H1 (cell line): ENCODE data around the gene GMNN. TPM values are rescaled to one million over a fixed set of nuclear protein-coding genes. Genes with fewer than 3 reads are reported as not detected.

Experiments
- CTCF ChIA-PET: fragments of 300-600 bp; sonication (Branson Sonifier 250); formaldehyde crosslinking; loops from one replicate; lab custom pipeline; 2021; ENCODE audit not compliant: partially characterized antibody; lab: Charles Lee
- POLR2A ChIA-PET: fragments of 300-600 bp; sonication (Branson Sonifier 250); formaldehyde crosslinking; loops from one replicate; lab custom pipeline; 2021; ENCODE audit warnings: inconsistent platforms; ENCODE audit not compliant: partially characterized antibody; lab: Charles Lee
- DNase-seq, 2 experiments: peaks; one replicate each; pipeline versions ENCODE4 v3.0.0 to v3.0.0-alpha.2; 2010 to 2022; ENCODE audit warnings: low spot score in 2 of 2, low read depth in 1 of 2, mixed read lengths in 1 of 2
- FAIRE-seq: peaks from 2 replicates; lab custom pipeline; 2011; peaks lifted over from hg19 to GRCh38; lab: Jason Lieb, UNC
- H2AFZ ChIP-seq: 2 replicates; pipeline ENCODE4 v1.8.1; 2012; ENCODE audit warnings: low read length, inconsistent platforms
- H2AK5ac ChIP-seq: 2 replicates; pipeline ENCODE4 v1.6.1; 2013; ENCODE audit warnings: low read depth, low read length
- H2BK120ac ChIP-seq: replicated peaks from 2 replicates; pipeline ENCODE3; 2013; ENCODE audit warnings: low read depth, low read length, inconsistent platforms
- H2BK12ac ChIP-seq: 2 replicates; pipeline ENCODE4 v1.6.1; 2013; ENCODE audit warnings: low read depth, low read length
- H2BK15ac ChIP-seq: 2 replicates; pipeline ENCODE4 v1.6.1; 2013; ENCODE audit warnings: low read length
- H2BK20ac ChIP-seq: 2 replicates; pipeline ENCODE4 v1.6.1; 2013; ENCODE audit warnings: low read length
- H2BK5ac ChIP-seq: 2 replicates; pipeline ENCODE4 v1.6.1; 2013; ENCODE audit warnings: low read depth, low read length
- H3K14ac ChIP-seq: 2 replicates; pipeline ENCODE4 v1.6.1; 2013; ENCODE audit warnings: inconsistent platforms; ENCODE audit not compliant: insufficient read length
- H3K18ac ChIP-seq: 2 replicates; pipeline ENCODE4 v1.6.1; 2013; ENCODE audit warnings: low read length; ENCODE audit errors: extremely low read depth
- H3K23ac ChIP-seq: 2 replicates; pipeline ENCODE4 v1.6.1; 2013; ENCODE audit warnings: inconsistent platforms; ENCODE audit not compliant: insufficient read length
- H3K23me2 ChIP-seq: 2 replicates; pipeline ENCODE4 v1.6.1; 2013; ENCODE audit warnings: low read depth, low read length
- H3K27ac ChIP-seq: 2 replicates; pipeline ENCODE4 v1.6.1; 2011; ENCODE audit warnings: low read depth, low read length, inconsistent platforms
- H3K27me3 ChIP-seq, 4 experiments: replicated peaks in 1 of 4; 1 replicate in 1 of 4; 2 replicates in 3 of 4; pipeline versions ENCODE4 v1.6.1 to v1.8.1; 2011 to 2013; ENCODE audit warnings: low read length in 3 of 4, mild to moderate bottlenecking in 3 of 4, inconsistent platforms in 2 of 4, mixed read lengths in 2 of 4, moderate library complexity in 1 of 4; ENCODE audit not compliant: control insufficient read depth in 3 of 4, insufficient read depth in 3 of 4; ENCODE audit errors: extremely low read depth in 1 of 4
- H3K36me3 ChIP-seq, 4 experiments: 2 replicates each; pipeline versions ENCODE4 v1.6.1 to v1.8.1; 2011 to 2013; ENCODE audit warnings: mild to moderate bottlenecking in 4 of 4, low read length in 3 of 4, moderate library complexity in 2 of 4, control low read depth in 1 of 4, inconsistent platforms in 1 of 4; ENCODE audit not compliant: insufficient read depth in 4 of 4, control insufficient read depth in 2 of 4
- H3K4ac ChIP-seq: replicated peaks from 2 replicates; pipeline ENCODE3; 2013; ENCODE audit warnings: low read length, low read depth, mixed read lengths, inconsistent platforms; ENCODE audit not compliant: insufficient read length
- H3K4me1 ChIP-seq, 4 experiments: replicated peaks in 1 of 4; 1 replicate in 1 of 4; 2 replicates in 3 of 4; pipeline versions ENCODE4 v1.6.1 to v1.8.1; 2011 to 2013; ENCODE audit warnings: low read length in 3 of 4, inconsistent platforms in 2 of 4, mixed read lengths in 1 of 4; ENCODE audit not compliant: insufficient read depth in 4 of 4, control insufficient read depth in 3 of 4
- H3K4me2 ChIP-seq, 2 experiments: 2 replicates each; pipeline versions ENCODE4 v1.6.1 to v1.8.1; 2011 to 2013; ENCODE audit warnings: low read depth in 2 of 2, low read length in 2 of 2, control low read depth in 1 of 2, inconsistent platforms in 1 of 2, mild to moderate bottlenecking in 1 of 2; ENCODE audit not compliant: insufficient read depth in 1 of 2
- H3K4me3 ChIP-seq, 4 experiments: fragments of 200-600, 300-600 bp in 1 of 4; sonication (generic), shearing (Covaris generic), sonication (Bioruptor Twin) in 1 of 4; 2 replicates each; pipeline versions ENCODE4 v1.5.1 to v1.8.1; 2011 to 2016; ENCODE audit warnings: low read length in 4 of 4, low read depth in 3 of 4, control low read depth in 2 of 4, inconsistent platforms in 2 of 4, mild to moderate bottlenecking in 2 of 4, mixed read lengths in 1 of 4, moderate library complexity in 1 of 4; ENCODE audit not compliant: insufficient read depth in 2 of 4; ENCODE audit errors: extremely low read depth in 1 of 4
- H3K56ac ChIP-seq: replicated peaks from 2 replicates; pipeline ENCODE3; 2013; ENCODE audit warnings: low read depth, mild to moderate bottlenecking, mixed read lengths, low read length, inconsistent platforms; ENCODE audit not compliant: insufficient read length
- H3K79me1 ChIP-seq: 2 replicates; pipeline ENCODE4 v1.6.1; 2013; ENCODE audit warnings: low read depth, low read length, control low read depth
- H3K79me2 ChIP-seq, 2 experiments: 2 replicates each; pipeline versions ENCODE4 v1.6.1 to v1.8.1; 2012 to 2013; ENCODE audit warnings: low read length in 2 of 2, mild to moderate bottlenecking in 2 of 2, inconsistent platforms in 1 of 2; ENCODE audit not compliant: insufficient read depth in 2 of 2, control insufficient read depth in 1 of 2
- H3K9ac ChIP-seq, 4 experiments: replicated peaks in 1 of 4; 1 replicate in 1 of 4; 2 replicates in 3 of 4; pipeline versions ENCODE4 v1.6.1 to v1.8.1; 2011 to 2013; ENCODE audit warnings: low read depth in 3 of 4, low read length in 3 of 4, control low read depth in 2 of 4, mild to moderate bottlenecking in 2 of 4, moderate library complexity in 2 of 4, inconsistent platforms in 1 of 4; ENCODE audit errors: extremely low read depth in 1 of 4
- H3K9me3 ChIP-seq, 2 experiments: 2 replicates each; pipeline versions ENCODE4 v1.6.1 to v1.8.1; 2012 to 2013; ENCODE audit warnings: mild to moderate bottlenecking in 2 of 2, moderate library complexity in 2 of 2, control low read depth in 1 of 2, inconsistent platforms in 1 of 2, low read depth in 1 of 2, low read length in 1 of 2, mixed read lengths in 1 of 2; ENCODE audit not compliant: insufficient read depth in 2 of 2
- H4K20me1 ChIP-seq, 2 experiments: replicated peaks in 1 of 2; 2 replicates each; pipeline versions ENCODE3 to v1.8.1; 2011 to 2013; ENCODE audit warnings: inconsistent platforms in 2 of 2, low read length in 2 of 2, mild to moderate bottlenecking in 1 of 2; ENCODE audit not compliant: insufficient read depth in 2 of 2, control insufficient read depth in 1 of 2
- H4K5ac ChIP-seq: 2 replicates; pipeline ENCODE4 v1.6.1; 2013; ENCODE audit warnings: low read length, low read depth, mixed read lengths, inconsistent platforms; ENCODE audit not compliant: insufficient read length
- H4K8ac ChIP-seq: 2 replicates; pipeline ENCODE4 v1.8.0; 2013; ENCODE audit warnings: mild to moderate bottlenecking, moderate library complexity, low read length, inconsistent platforms; ENCODE audit not compliant: insufficient read depth; ENCODE audit errors: extremely low read depth
- H4K91ac ChIP-seq: replicated peaks from 2 replicates; pipeline ENCODE3; 2013; ENCODE audit warnings: low read length, mixed read lengths, inconsistent platforms; ENCODE audit not compliant: insufficient read length
- CEBPB ChIP-seq: IDR thresholded peaks from 2 replicates; pipeline ENCODE4 v1.6.1; 2012; ENCODE audit warnings: low read depth, low read length
- WGBS, 2 experiments: shearing (Covaris generic) in 1 of 2; methylation state at CpG; one replicate each; pipeline versions ENCODE4 v1.1.6 to v1.1.7; 2013 to 2015; ENCODE audit warnings: low lambda C conversion rate in 2 of 2, mixed read lengths in 2 of 2, inconsistent platforms in 1 of 2, low coverage in 1 of 2, missing lambda C conversion rate in 1 of 2; ENCODE audit not compliant: insufficient replicate concordance in 2 of 2, insufficient coverage in 1 of 2, insufficient read length in 1 of 2; ENCODE audit errors: extremely low coverage in 1 of 2, missing lambda C conversion rate in 1 of 2; 5-methylcytosine and 5-hydroxymethylcytosine counted together
- polyA plus RNA-seq, 7 experiments: library from polyadenylated mRNA; depleted of rRNA in 3 of 7; stranded (reverse) in 5 of 7; unstranded in 2 of 7; fragments of >200 nt in 5 of 7; fragments of 200-250 nt in 2 of 7; gene quantifications; 1 replicate in 5 of 7; 2 replicates in 1 of 7; 4 replicates in 1 of 7; pipeline versions ENCODE4 v1.2.1 to v1.2.3, GENCODE V29; 2011 to 2013; ENCODE audit warnings: missing spikeins in 2 of 7, mixed read lengths in 2 of 7
- total RNA-seq: library from RNA; stranded (reverse); fragmentation: NEBNext Ultra II Directional; extraction: Animal tissue kit (Norgen Biotek cat#: 25700); gene quantifications from 2 replicates; pipeline ENCODE4 v1.2.1, GENCODE V29; 2021

Gene GMNN
- total and polyA plus RNA-seq, 2 of the 8 experiments (the other 6 are each of a cell fraction or from before 2014, with no cell fraction given) = 65.9 to 101 TPM

- no peak for TF ChIP-seq CEBPB
- Histone ChIP-seq H2AK5ac (no peak overlapping the region), H4K20me1 (no peaks in the 10 kb centered on the region), H2BK20ac (no peak overlapping the region), H3K4me3 (no peak overlapping the region), H3K23ac (no peak overlapping the region), H2BK120ac (no peak overlapping the region), H3K79me2 (no peaks in the 10 kb centered on the region), H3K4me2 (no peak overlapping the region), H2BK15ac (no peak overlapping the region), H3K4me1 (peaks cover 0 to 5% (median 0%) of the 10 kb centered on the region in 4 experiments; a peak in 2 of 7 replicates), H4K91ac (no peak overlapping the region), H2AFZ (no peak overlapping the region), H3K9ac (no peak overlapping the region), H3K27ac (no peak overlapping the region), H4K5ac (no peak overlapping the region), H3K9me3 (no peaks in the 10 kb centered on the region), H3K79me1 (no peaks in the 10 kb centered on the region), H3K23me2 (no peaks in the 10 kb centered on the region), H2BK5ac (no peak overlapping the region), H3K14ac (no peak overlapping the region), H2BK12ac (no peak overlapping the region), H3K27me3 (no peaks in the 10 kb centered on the region), H3K56ac (no peak overlapping the region), H3K36me3 (no peaks in the 10 kb centered on the region), H3K18ac (no peak overlapping the region), H3K4ac (no peak overlapping the region), H4K8ac (no peak overlapping the region)
- FAIRE-seq (no peak), DNase-seq (no peak)
- 90% methylated on average over 6 of the region's 6 CpGs; no CpG with 5 or more reads in 1 of the 2 experiments for WGBS, 2 experiments
- ChIA-PET CTCF (interaction anchor here (0.6 to 1.8 kb wide), 12 partner anchors 13 to 307 kb away, joined by 3 to 5 read pairs (median 3); no protein-coding TSS in a partner anchor), POLR2A (interaction anchor here (1.2 to 1.8 kb wide), 3 partner anchors 12 to 16 kb away, joined by 3 to 6 read pairs (median 4); no protein-coding TSS in a partner anchor)
Measured at GRCh38 chr6:24797596-24798216, 23.0 kb downstream of the GMNN start.
